Cardiac muscle cell (in vitro differentiated cells and primary cell): Measurements from ENCODE around the gene PIAS3. TPM values are rescaled to one million over a fixed set of nuclear protein-coding genes. Genes with fewer than 3 reads are reported as not detected.
"Not testable (repeated sequence)": the region's sequence is repeated elsewhere in the genome, so short reads cannot be mapped to it uniquely, and the experiment has no call there.

ENCODE experiments used
- DNase-seq, 2 donors: peaks; one replicate each; pipeline versions ENCODE4 v3.0.0 to v3.0.0-alpha.2; 2010 to 2017; ENCODE audit warnings: low read depth in 1 of 2, low spot score in 1 of 2
- H3K27ac ChIP-seq: fragments of 200-600 bp; sonication (generic); 2 replicates; pipeline ENCODE4 v1.5.1; 2016
- H3K27me3 ChIP-seq: fragments of 200-600 bp; sonication (generic); 2 replicates; pipeline ENCODE4 v1.6.0; 2016; ENCODE audit warnings: control low read depth
- H3K36me3 ChIP-seq: fragments of 200-600 bp; sonication (generic); 2 replicates; pipeline ENCODE4 v1.5.1; 2016; ENCODE audit warnings: control low read depth
- H3K4me1 ChIP-seq: fragments of 200-600 bp; sonication (generic); 2 replicates; pipeline ENCODE4 v1.8.1; 2017; ENCODE audit warnings: low read depth, mild to moderate bottlenecking, mixed run types
- H3K4me3 ChIP-seq: fragments of 200-600 bp; sonication (generic); 2 replicates; pipeline ENCODE4 v1.5.1; 2016; ENCODE audit warnings: mild to moderate bottlenecking
- H3K9me3 ChIP-seq: fragments of 200-600 bp; sonication (generic); 2 replicates; pipeline ENCODE4 v1.5.1; 2017; ENCODE audit warnings: low read depth, mild to moderate bottlenecking, control low read depth
- polyA plus RNA-seq: library from polyadenylated mRNA; unstranded; fragments of >200 nt; fragmentation: Nextera tagmentation; extraction: Ambion mirVana; gene quantifications from 2 replicates; pipeline ENCODE4 v1.2.1, GENCODE V29; 2016
- total RNA-seq: library from RNA; depleted of rRNA; stranded (reverse); fragments of >200 nt; gene quantifications from 2 replicates; pipeline ENCODE4 v1.2.3, GENCODE V29; 2016
- TF ChIP-seq, protein P1 (sequence below): IDR thresholded peaks from 2 replicates; pipeline ENCODE4 v1.5.1; 2012; ENCODE audit warnings: low read depth, mild to moderate bottlenecking, low read length

The PIAS3 gene
- total and polyA plus RNA-seq, 2 experiments from 2014 or later: 23.7 to 61.5 TPM

- Histone ChIP-seq H3K27ac (peak overlapping the region; percentile 47), H3K4me3 (peak overlapping the region; percentile 37), H3K27me3 (no peaks in the 10 kb centered on the region), H3K9me3 (no peaks in the 10 kb centered on the region), H3K36me3 (peaks cover 32% of the 10 kb centered on the region), H3K4me1 (peaks cover 3% of the 10 kb centered on the region)
- TF ChIP-seq, protein P1, sequence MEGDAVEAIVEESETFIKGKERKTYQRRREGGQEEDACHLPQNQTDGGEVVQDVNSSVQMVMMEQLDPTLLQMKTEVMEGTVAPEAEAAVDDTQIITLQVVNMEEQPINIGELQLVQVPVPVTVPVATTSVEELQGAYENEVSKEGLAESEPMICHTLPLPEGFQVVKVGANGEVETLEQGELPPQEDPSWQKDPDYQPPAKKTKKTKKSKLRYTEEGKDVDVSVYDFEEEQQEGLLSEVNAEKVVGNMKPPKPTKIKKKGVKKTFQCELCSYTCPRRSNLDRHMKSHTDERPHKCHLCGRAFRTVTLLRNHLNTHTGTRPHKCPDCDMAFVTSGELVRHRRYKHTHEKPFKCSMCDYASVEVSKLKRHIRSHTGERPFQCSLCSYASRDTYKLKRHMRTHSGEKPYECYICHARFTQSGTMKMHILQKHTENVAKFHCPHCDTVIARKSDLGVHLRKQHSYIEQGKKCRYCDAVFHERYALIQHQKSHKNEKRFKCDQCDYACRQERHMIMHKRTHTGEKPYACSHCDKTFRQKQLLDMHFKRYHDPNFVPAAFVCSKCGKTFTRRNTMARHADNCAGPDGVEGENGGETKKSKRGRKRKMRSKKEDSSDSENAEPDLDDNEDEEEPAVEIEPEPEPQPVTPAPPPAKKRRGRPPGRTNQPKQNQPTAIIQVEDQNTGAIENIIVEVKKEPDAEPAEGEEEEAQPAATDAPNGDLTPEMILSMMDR: peak; percentile 75
- DNase-seq: peak; percentile 46 to 61
Observed at GRCh38 chr1:145846201-145846612, 12.7 kb downstream of the PIAS3 start.

DNA sequence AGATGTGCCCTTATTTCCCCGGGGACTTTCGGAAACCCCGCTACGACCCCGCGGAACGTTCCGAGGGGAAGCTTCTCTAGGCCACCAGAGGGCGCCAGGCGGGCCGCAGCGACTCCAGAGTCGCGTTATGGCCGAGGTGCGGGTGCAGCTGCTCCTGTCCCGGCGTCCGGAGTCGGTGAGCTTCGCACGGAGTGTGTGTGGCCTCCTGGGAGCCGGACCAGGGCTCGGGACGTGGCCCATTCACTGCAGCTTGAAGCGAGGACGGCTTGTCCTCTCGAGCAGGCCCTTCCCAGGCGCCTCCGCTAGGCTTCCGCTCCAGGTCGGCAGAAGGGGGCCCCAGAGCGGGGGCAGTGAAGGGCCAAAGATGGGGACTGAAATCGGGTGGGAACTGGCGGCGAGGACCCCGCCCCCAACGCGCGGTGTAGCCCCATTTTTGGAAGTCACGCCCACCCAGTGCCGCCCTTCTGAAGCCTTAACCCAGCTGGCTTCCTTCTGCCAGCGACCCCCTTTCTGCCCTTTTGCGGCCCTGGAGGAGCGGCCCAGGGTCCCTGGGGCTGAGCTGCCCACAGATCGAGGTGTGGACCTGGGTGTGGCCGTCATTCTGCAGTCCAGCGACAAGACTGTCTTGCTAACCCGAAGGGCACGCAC lies 13.2 kb downstream of the PIAS3 start, which contains the start of gene NUDT17:
Gene NUDT17 (plus strand): TSS at position 117 of the 648 bp plus-strand sequence. CDS start 11 bp downstream, at position 128.
- peak within 1 kb of the TSS; percentile 47 for H3K27ac ChIP-seq

GRCh38 chr1:145845144-145845513 lies 13.8 kb downstream of the PIAS3 start:
- H3K4me1 ChIP-seq: peaks cover 3% of the 10 kb centered on the region
- H3K27ac ChIP-seq: no peak overlapping the region
- no peak for DNase-seq
- TF ChIP-seq, protein P1: no peak
- no peaks in the 10 kb centered on the region for H3K27me3 ChIP-seq
- peaks cover 34% of the 10 kb centered on the region for H3K36me3 ChIP-seq
- no peaks in the 10 kb centered on the region for H3K9me3 ChIP-seq
- peak overlapping the region; percentile 37 for H3K4me3 ChIP-seq

More for the DNA sequence above, 13.2 kb downstream of the PIAS3 start, which contains the start of gene NUDT17:
- H3K4me3 ChIP-seq: peak within 1 kb of the TSS; percentile 37
- peaks cover 3% of the 10 kb centered on the region for H3K4me1 ChIP-seq
- H3K36me3 ChIP-seq: peaks cover 31% of the 10 kb centered on the region
- H3K9me3 ChIP-seq: no peaks in the 10 kb centered on the region
- TF ChIP-seq, protein P1: peak; percentile 98
- no peaks in the 10 kb centered on the region for H3K27me3 ChIP-seq
- DNase-seq: peak; percentile 81 to 92

GRCh38 chr1:145843031-145843430 lies 15.8 kb downstream of the PIAS3 start:
- DNase-seq: no peak
- TF ChIP-seq, protein P1: no peak

DNA sequence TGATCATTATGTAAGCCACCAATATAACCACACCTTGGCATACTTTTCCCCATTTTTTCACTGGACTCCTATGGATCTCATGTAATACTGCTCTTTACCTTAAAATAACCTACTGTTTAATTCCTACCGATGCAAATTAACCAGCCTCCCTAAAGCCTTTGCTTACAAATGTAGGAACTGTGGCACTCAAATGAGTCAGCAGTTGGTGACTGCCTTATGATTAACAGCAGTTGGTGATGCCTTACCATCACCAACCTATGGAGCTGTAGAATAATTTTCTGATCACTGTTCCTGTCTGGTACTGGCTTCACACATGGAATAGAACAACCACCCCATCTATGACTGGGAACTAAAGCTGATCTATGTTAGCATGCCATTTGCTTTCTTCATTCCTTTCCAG lies 21.2 kb downstream of the PIAS3 start:
- H3K4me1 ChIP-seq: no peaks in the 10 kb centered on the region
- H3K4me3 ChIP-seq: no peak overlapping the region
- no peak for DNase-seq
- TF ChIP-seq, protein P1: no peak
- no peaks in the 10 kb centered on the region for H3K27me3 ChIP-seq
- no peak overlapping the region for H3K27ac ChIP-seq
- no peaks in the 10 kb centered on the region for H3K9me3 ChIP-seq
- H3K36me3 ChIP-seq: peaks cover 82% of the 10 kb centered on the region

More at GRCh38 chr1:145843031-145843430, 15.8 kb downstream of the PIAS3 start:
- Histone ChIP-seq H3K27ac (no peak overlapping the region), H3K4me1 (peaks cover 3% of the 10 kb centered on the region), H3K9me3 (no peaks in the 10 kb centered on the region), H3K4me3 (no peak overlapping the region), H3K27me3 (no peaks in the 10 kb centered on the region), H3K36me3 (peaks cover 43% of the 10 kb centered on the region)

- H3K27me3 ChIP-seq, H3K27ac ChIP-seq, H3K4me1 ChIP-seq, H3K4me3 ChIP-seq, DNase-seq, H3K9me3 ChIP-seq: not testable (repeated sequence)
- H3K36me3 ChIP-seq: peaks cover 71% of the 10 kb centered on the region
Observed at GRCh38 chr1:145830810-145831209, 28.1 kb downstream of the PIAS3 start.
